ENCODE measurements around the gene SFI1.

SFI1 gene

DNA sequence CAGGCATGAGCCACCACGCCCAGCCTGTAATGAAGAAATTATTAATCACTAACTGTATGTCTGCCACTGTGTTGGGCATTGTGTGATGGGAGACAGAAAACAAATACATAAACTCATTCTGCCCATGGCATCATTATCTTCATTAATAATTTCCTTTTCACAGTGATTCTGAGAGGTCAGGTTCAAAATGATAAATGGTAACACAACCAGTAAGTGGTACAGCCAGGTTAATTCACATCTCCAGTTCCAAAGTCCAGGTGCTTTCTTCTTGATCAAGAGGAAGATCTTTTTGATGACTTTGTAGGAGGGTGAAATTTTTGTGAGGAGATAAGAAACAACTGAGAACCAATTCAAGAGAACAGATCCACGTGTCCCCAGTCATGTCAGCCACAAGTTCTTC lies 98.9 kb downstream of the SFI1 start:
- H3K9me2 ChIP-seq (replicated peaks; ENCODE audit: low read depth, low read length) = no peaks in the 10 kb centered on the region

DNA sequence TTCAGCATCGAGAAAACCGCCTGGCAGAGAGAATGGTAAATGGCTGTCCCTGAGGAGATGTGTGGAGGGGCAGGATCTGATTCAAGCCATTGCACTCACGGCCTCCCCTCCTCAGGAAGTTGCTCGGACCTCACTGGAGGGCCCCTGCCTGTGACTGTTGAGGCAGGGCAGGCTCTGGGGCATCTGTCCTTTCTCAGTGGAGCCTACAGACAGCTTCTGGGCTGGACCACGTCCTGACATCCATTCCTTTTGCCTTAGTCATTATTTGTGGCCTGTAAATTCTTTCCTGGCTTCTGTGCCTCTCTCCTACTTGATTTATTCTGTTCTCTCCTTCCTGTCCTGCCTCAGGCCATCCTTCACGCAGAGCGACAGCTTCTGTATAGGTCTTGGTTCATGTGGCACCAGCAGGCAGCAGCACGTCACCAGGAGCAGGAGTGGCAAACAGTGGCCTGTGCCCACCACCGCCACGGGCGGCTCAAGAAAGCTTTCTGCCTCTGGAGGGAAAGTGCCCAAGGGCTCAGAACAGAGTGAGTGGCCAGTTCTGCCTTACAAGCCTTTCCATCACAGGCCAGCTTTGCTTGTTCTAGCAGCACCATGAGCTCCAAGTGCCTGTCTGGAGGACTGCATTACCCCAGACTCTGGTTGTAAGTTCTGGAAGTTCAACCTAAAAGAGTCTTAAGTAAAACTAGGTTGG lies 106.1 kb downstream of the SFI1 start:
- Histone ChIP-seq H2AFZ (ENCODE audit: low read length) (no peak overlapping the region), H3K9me3 (ENCODE audit: insufficient read depth, low read depth, low read length) (no peaks in the 10 kb centered on the region), H3K9ac (ENCODE audit: low read depth, low read length, poor library complexity, severe bottlenecking) (no peak overlapping the region), H3K36me3 (ENCODE audit: insufficient read depth, low read length) (peaks cover 5% of the 10 kb centered on the region; the same call in 1 of the 2 replicates), H3K9me2 (replicated peaks; ENCODE audit: low read depth, low read length) (no peaks in the 10 kb centered on the region), H4K20me1 (ENCODE audit: insufficient read depth, low read length, poor library complexity, severe bottlenecking) (no peaks in the 10 kb centered on the region), H3K4me2 (ENCODE audit: low read depth, low read length, poor library complexity, severe bottlenecking) (no peak overlapping the region), H3K27me3 (ENCODE audit: insufficient read depth, low read length, poor library complexity, severe bottlenecking) (no peaks in the 10 kb centered on the region), H3K79me2 (ENCODE audit: insufficient read depth, low read length) (no peaks in the 10 kb centered on the region), H3F3A (ENCODE audit: low read depth) (no peaks in the 10 kb centered on the region), H3K4me1 (ENCODE audit: insufficient read depth, low read length, poor library complexity, severe bottlenecking) (no peaks in the 10 kb centered on the region), H3K4me3 (ENCODE audit: low read length, poor library complexity, severe bottlenecking) (no peak overlapping the region)
- TF ChIP-seq, protein P1, sequence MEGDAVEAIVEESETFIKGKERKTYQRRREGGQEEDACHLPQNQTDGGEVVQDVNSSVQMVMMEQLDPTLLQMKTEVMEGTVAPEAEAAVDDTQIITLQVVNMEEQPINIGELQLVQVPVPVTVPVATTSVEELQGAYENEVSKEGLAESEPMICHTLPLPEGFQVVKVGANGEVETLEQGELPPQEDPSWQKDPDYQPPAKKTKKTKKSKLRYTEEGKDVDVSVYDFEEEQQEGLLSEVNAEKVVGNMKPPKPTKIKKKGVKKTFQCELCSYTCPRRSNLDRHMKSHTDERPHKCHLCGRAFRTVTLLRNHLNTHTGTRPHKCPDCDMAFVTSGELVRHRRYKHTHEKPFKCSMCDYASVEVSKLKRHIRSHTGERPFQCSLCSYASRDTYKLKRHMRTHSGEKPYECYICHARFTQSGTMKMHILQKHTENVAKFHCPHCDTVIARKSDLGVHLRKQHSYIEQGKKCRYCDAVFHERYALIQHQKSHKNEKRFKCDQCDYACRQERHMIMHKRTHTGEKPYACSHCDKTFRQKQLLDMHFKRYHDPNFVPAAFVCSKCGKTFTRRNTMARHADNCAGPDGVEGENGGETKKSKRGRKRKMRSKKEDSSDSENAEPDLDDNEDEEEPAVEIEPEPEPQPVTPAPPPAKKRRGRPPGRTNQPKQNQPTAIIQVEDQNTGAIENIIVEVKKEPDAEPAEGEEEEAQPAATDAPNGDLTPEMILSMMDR (conservative IDR thresholded peaks at IDR 0.05; ENCODE audit: low read length) = no peak
- TF ChIP-seq EZH2phosphoT487 (IDR thresholded peaks at IDR 0.05; ENCODE audit: borderline replicate concordance) = no peak

More for the DNA sequence above, 98.9 kb downstream of the SFI1 start:
- H3K4me1 ChIP-seq (ENCODE audit: insufficient read depth, low read length, poor library complexity, severe bottlenecking) = no peaks in the 10 kb centered on the region
- TF ChIP-seq EZH2phosphoT487 (IDR thresholded peaks at IDR 0.05; ENCODE audit: borderline replicate concordance) = no peak
- TF ChIP-seq, protein P1 (conservative IDR thresholded peaks at IDR 0.05; ENCODE audit: low read length) = no peak
- no peaks in the 10 kb centered on the region for H3K36me3 ChIP-seq (ENCODE audit: insufficient read depth, low read length)
- H3K4me2 ChIP-seq (ENCODE audit: low read depth, low read length, poor library complexity, severe bottlenecking) = no peak overlapping the region
- H4K20me1 ChIP-seq (ENCODE audit: insufficient read depth, low read length, poor library complexity, severe bottlenecking) = no peaks in the 10 kb centered on the region
- no peaks in the 10 kb centered on the region for H3K9me3 ChIP-seq (ENCODE audit: insufficient read depth, low read depth, low read length)
- H3K27me3 ChIP-seq (ENCODE audit: insufficient read depth, low read length, poor library complexity, severe bottlenecking) = no peaks in the 10 kb centered on the region
- no peak overlapping the region for H3K9ac ChIP-seq (ENCODE audit: low read depth, low read length, poor library complexity, severe bottlenecking)
- no peak overlapping the region for H2AFZ ChIP-seq (ENCODE audit: low read length)
- H3K79me2 ChIP-seq (ENCODE audit: insufficient read depth, low read length) = no peaks in the 10 kb centered on the region
- no peak overlapping the region for H3K4me3 ChIP-seq (ENCODE audit: low read length, poor library complexity, severe bottlenecking)
- H3F3A ChIP-seq (ENCODE audit: low read depth) = no peaks in the 10 kb centered on the region

DNA sequence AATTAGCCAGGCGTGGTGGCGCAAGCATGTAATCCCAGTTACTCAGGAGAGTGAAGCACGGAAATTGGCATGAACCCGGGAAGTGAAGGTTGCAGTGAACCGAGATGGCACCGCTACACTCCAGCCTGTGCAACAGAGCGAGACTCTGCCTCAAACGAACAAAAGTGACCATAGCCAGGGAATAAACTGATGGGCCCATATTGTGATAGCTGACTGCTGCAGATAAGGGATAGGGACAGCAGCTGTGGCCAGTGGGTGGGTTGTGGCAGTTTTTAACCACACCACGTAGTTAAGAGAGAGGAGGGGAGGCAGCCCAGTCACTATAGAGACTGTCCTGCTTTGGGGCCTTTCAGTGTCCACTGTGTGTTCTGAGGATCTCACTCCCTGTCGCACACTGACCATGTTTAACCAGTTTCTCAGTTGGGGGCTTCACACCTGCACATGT lies 106.8 kb downstream of the SFI1 start:
- H3K4me2 ChIP-seq (ENCODE audit: low read depth, low read length, poor library complexity, severe bottlenecking) = no peak overlapping the region

More for the DNA sequence above, 106.8 kb downstream of the SFI1 start:
- Histone ChIP-seq H3F3A (ENCODE audit: low read depth) (no peaks in the 10 kb centered on the region), H3K4me3 (ENCODE audit: low read length, poor library complexity, severe bottlenecking) (no peak overlapping the region), H4K20me1 (ENCODE audit: insufficient read depth, low read length, poor library complexity, severe bottlenecking) (no peaks in the 10 kb centered on the region), H2AFZ (ENCODE audit: low read length) (no peak overlapping the region), H3K9me3 (ENCODE audit: insufficient read depth, low read depth, low read length) (no peaks in the 10 kb centered on the region), H3K79me2 (ENCODE audit: insufficient read depth, low read length) (no peaks in the 10 kb centered on the region), H3K9ac (ENCODE audit: low read depth, low read length, poor library complexity, severe bottlenecking) (no peak overlapping the region), H3K27me3 (ENCODE audit: insufficient read depth, low read length, poor library complexity, severe bottlenecking) (no peaks in the 10 kb centered on the region), H3K9me2 (replicated peaks; ENCODE audit: low read depth, low read length) (no peaks in the 10 kb centered on the region), H3K36me3 (ENCODE audit: insufficient read depth, low read length) (peaks cover 5% of the 10 kb centered on the region; the same call in 1 of the 2 replicates), H3K4me1 (ENCODE audit: insufficient read depth, low read length, poor library complexity, severe bottlenecking) (no peaks in the 10 kb centered on the region)
- TF ChIP-seq, protein P1 (conservative IDR thresholded peaks at IDR 0.05; ENCODE audit: low read length) = no peak
- no peak for TF ChIP-seq EZH2phosphoT487 (IDR thresholded peaks at IDR 0.05; ENCODE audit: borderline replicate concordance)

All from Loucy (cell line).